IPS DF 6.9 (cell line): Measurements from ENCODE around the gene RPS6KA2.

Experiments
- DNase-seq: peaks from one replicate; pipeline ENCODE4 v3.0.0-alpha.2; 2013; ENCODE audit warnings: low read depth, low spot score
- H3K27ac ChIP-seq: one replicate; pipeline ENCODE4 v1.5.1; 2013; ENCODE audit warnings: low read length, control low read depth
- H3K27me3 ChIP-seq: 2 replicates; pipeline ENCODE4 v1.6.1; 2013; ENCODE audit warnings: mild to moderate bottlenecking, low read length; ENCODE audit not compliant: control insufficient read depth, insufficient read depth
- H3K36me3 ChIP-seq: 2 replicates; pipeline ENCODE4 v1.6.1; 2013; ENCODE audit warnings: low read length; ENCODE audit not compliant: control insufficient read depth, insufficient read depth
- H3K4me1 ChIP-seq: 2 replicates; pipeline ENCODE4 v1.6.1; 2013; ENCODE audit warnings: low read length; ENCODE audit not compliant: control insufficient read depth, insufficient read depth
- H3K4me3 ChIP-seq: 2 replicates; pipeline ENCODE4 v1.5.1; 2013; ENCODE audit warnings: mild to moderate bottlenecking, low read length
- H3K9me3 ChIP-seq: 2 replicates; pipeline ENCODE4 v1.6.1; 2013; ENCODE audit warnings: low read length, inconsistent platforms; ENCODE audit not compliant: control insufficient read depth, insufficient read depth
- WGBS: extraction: QIAGEN DNeasy Blood & Tissue Kit; methylation state at CpG from one replicate; pipeline ENCODE4 v1.1.7; 2013; ENCODE audit warnings: mixed read lengths, missing lambda C conversion rate; ENCODE audit not compliant: insufficient read length, insufficient coverage; 5-methylcytosine and 5-hydroxymethylcytosine counted together

Gene RPS6KA2

DNA sequence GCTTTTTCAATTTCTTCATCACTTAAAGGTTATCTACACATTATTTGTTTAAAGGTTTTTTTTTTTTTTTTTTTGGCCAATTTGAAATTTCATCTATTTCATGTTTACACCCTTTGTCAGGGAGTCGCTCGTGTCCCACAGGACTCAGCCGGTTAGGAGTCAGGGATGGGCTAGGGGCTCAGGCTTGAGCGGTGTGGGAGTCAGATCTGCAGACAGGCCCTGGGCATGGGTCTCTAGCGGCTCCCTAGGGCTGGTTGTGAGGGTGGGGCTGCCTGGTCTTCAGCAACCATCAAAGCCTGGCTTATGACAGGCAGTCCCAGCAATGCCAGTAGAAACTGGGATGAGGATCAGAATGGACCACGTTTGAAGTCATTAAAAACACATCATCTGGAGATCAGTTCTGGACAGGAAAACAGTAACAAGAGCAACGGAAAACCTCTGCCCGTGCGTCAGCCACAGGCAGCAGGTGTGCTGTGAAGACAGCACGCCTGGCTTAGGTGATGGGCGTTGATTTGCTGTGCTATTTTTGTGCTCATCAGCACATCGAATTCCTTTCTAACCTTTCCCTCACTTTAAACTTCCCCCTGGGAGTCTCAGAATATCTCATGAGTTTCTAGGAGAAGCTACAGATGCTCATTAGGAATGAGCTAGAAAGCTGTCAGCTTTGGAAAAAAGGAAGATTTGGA is 153.0 kb downstream of the RPS6KA2 start:
- no CpG with 5 or more reads among the region's 12 CpGs for WGBS

DNA sequence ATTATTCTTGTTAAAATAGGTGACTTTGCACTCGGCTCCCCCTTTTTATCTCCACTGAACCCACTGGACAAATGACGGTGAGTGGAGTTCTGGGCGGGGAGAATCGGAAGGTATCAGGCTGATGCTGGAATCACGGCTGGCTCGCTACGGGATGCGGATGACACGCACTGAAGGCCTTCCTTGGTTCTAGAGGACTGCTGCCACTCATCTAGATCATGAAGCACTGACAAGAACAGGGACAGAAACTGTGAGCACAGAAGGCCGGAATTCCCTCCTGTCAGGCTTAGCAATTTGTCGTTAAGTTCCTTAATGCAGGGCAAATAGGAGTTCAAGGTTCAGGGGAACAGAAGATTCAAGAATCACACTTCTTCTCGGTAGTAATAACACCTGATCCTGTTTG is 154.4 kb downstream of the RPS6KA2 start:
- WGBS = no CpG with 5 or more reads among the region's 12 CpGs

More for the DNA sequence above, 153.0 kb downstream of the RPS6KA2 start:
- Histone ChIP-seq H3K27ac (no peak overlapping the region), H3K36me3 (no peaks in the 10 kb centered on the region), H3K4me3 (no peak overlapping the region), H3K27me3 (no peaks in the 10 kb centered on the region), H3K4me1 (no peaks in the 10 kb centered on the region), H3K9me3 (no peaks in the 10 kb centered on the region)
- no peak for DNase-seq

DNA sequence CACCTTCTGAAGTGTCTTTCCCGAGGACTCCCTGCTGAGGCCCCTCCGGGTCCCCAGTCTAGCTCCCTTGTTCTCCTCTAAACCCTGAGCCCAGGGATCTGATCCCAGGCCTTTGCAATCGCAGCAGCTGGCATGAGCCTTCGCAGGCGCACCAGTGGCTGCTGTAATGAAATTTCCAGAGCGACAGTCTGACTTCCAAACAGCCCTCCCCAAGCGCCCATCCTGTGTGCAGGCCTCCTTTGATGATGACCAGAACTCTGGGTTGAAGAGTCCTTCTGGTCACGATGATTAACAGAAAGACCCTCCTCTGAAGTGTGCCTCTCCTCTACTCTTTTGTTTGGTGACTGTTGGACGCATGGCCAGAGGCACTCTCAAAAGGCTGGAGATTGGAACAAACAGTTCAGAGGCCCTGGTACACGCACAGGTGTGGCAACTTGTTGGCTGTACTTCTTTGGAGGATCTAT is 155.2 kb downstream of the RPS6KA2 start:
- WGBS = no CpG with 5 or more reads among the region's 10 CpGs
- Histone ChIP-seq H3K4me1 (no peaks in the 10 kb centered on the region), H3K27me3 (no peaks in the 10 kb centered on the region), H3K36me3 (no peaks in the 10 kb centered on the region), H3K27ac (no peak overlapping the region), H3K4me3 (no peak overlapping the region), H3K9me3 (no peaks in the 10 kb centered on the region)
- DNase-seq = no peak

More for the DNA sequence above, 154.4 kb downstream of the RPS6KA2 start:
- no peak for DNase-seq
- Histone ChIP-seq H3K4me1 (no peaks in the 10 kb centered on the region), H3K27ac (no peak overlapping the region), H3K36me3 (no peaks in the 10 kb centered on the region), H3K9me3 (no peaks in the 10 kb centered on the region), H3K4me3 (no peak overlapping the region), H3K27me3 (no peaks in the 10 kb centered on the region)

DNA sequence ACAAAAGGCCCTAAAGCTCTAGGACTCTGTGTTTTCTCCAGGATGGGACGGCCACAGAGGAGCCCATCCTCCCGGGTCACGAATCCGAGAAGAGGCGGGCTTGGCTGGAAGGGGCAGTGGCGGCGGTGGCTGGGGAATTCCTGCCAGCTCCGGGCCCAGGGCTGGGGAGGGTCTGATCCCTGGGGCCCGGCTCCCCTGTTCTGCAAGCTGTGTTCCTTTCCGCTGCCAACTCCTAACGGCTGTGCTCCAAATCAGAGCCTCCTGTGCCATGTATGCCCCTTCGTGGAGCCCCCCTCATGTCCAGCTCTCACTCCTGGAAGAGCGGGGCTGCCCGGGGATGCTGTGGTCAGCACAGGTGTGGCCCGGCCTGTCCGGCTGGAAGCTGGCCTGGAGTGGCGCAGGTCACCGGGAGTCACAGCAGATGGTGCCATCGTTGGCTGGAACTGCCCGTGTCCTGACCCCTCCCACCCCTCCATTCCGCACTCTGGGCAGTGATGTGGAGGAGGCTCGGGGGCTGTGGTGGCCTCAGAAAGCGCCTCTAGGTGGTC is 156.1 kb downstream of the RPS6KA2 start:
- H3K4me1 ChIP-seq = no peaks in the 10 kb centered on the region
- H3K36me3 ChIP-seq = no peaks in the 10 kb centered on the region
- H3K27ac ChIP-seq = no peak overlapping the region
- WGBS = no CpG with 5 or more reads among the region's 23 CpGs
- no peak overlapping the region for H3K4me3 ChIP-seq
- no peaks in the 10 kb centered on the region for H3K27me3 ChIP-seq
- no peak for DNase-seq
- H3K9me3 ChIP-seq = no peaks in the 10 kb centered on the region

DNA sequence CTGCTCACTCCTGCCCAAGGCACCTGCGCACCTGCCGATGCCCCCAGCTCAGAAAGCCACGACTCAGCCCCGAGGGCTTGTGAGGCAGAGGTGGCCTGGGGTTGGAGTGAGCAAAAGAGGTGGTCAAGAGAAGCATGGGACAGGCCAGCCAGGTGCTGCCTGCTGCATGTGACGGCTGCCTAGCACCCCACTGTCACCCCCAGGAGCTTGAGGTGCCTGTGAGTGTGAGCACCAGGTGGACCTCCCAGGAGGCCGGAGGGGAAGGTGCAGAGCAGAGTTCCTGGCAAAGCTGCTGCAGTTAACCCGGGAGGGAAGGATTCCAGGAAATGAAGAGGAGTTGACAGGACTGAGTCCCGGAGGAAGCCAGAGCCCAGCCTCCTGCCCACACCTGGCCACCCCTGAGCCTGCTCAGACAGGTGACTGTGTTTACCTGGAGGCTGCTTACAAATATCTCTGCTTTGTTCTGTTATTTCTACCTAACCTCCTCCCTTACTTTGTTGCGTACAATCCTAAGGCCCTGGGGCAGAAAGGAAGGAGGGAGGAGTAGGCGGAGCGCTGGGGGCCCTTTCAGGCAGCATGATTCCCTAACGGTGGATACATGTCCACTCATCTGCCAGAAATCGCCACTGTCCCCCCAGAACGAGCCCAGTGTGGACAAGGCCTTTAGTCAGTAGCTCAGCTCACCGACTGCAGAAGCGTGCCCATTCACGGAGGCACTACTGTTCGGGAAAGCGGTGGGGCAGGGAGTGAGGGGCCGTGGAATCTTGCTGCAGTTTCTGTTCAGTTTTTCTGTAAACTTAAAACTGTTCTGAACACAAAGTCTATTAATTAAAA is 156.8 kb downstream of the RPS6KA2 start:
- WGBS = no CpG with 5 or more reads among the region's 20 CpGs
- H3K4me1 ChIP-seq = no peaks in the 10 kb centered on the region
- no peak overlapping the region for H3K4me3 ChIP-seq
- no peaks in the 10 kb centered on the region for H3K36me3 ChIP-seq
- DNase-seq = no peak
- no peak overlapping the region for H3K27ac ChIP-seq
- no peaks in the 10 kb centered on the region for H3K27me3 ChIP-seq
- H3K9me3 ChIP-seq = no peaks in the 10 kb centered on the region

DNA sequence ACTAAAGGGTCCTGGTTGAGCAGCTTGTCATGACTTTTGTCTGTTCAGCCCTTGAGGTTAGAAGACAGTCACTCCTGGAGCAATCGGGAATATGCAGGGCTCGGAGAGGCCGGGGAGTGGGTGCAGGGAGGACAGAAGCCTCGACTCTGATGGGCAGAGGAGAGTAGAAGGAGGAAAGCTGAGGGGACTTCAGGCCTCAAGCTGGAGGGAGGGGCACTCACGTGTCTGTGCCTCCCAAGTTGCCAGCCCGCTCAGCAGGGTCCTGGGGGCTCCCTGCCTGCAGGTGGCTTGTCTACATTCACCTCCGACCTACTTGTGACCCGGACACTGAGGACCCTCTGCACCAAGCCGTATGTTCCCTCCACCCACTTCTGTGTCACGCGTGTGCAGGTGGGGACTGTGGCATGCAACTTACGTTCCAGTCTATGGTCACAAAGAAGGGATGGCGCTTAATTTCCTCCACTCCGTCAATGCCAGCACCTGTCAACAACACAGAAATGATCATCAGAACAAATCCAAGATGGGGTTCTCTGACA is 157.6 kb downstream of the RPS6KA2 start:
- Histone ChIP-seq H3K27me3 (no peaks in the 10 kb centered on the region), H3K4me1 (no peaks in the 10 kb centered on the region), H3K9me3 (no peaks in the 10 kb centered on the region), H3K4me3 (no peak overlapping the region), H3K27ac (no peak overlapping the region), H3K36me3 (no peaks in the 10 kb centered on the region)
- DNase-seq = no peak
- no CpG with 5 or more reads among the region's 14 CpGs for WGBS

DNA sequence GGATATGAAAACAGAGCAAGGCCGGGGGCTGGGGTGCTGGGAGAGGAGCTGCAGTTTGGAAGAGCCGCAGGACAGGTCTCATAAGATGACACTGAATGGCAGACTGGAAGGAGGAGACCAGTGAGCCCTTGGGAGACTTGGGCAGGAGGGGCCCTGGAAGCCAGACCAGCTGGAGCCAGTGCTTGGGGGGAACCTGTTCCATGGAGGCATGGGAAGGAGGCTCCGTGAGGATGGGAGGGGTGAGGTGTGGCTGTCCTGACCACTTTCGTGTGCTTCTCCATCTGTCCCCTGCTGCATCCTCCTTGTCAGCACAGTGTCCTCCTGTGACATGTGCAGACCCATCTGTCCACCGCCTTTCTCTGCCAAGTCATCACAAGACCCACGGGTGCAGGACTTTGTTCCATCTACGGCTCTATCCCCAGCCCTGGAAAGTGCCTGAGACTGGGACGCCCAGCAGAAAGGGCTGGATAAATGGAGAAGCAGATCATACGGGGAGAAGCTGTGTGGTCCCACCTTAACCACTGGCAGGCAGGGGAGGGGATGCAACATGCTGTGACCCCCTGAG is 159.5 kb downstream of the RPS6KA2 start:
- Histone ChIP-seq H3K27me3 (no peaks in the 10 kb centered on the region), H3K27ac (no peak overlapping the region), H3K36me3 (no peaks in the 10 kb centered on the region), H3K4me3 (no peak overlapping the region), H3K9me3 (no peaks in the 10 kb centered on the region), H3K4me1 (no peaks in the 10 kb centered on the region)
- no peak for DNase-seq
- no CpG with 5 or more reads among the region's 9 CpGs for WGBS

DNA sequence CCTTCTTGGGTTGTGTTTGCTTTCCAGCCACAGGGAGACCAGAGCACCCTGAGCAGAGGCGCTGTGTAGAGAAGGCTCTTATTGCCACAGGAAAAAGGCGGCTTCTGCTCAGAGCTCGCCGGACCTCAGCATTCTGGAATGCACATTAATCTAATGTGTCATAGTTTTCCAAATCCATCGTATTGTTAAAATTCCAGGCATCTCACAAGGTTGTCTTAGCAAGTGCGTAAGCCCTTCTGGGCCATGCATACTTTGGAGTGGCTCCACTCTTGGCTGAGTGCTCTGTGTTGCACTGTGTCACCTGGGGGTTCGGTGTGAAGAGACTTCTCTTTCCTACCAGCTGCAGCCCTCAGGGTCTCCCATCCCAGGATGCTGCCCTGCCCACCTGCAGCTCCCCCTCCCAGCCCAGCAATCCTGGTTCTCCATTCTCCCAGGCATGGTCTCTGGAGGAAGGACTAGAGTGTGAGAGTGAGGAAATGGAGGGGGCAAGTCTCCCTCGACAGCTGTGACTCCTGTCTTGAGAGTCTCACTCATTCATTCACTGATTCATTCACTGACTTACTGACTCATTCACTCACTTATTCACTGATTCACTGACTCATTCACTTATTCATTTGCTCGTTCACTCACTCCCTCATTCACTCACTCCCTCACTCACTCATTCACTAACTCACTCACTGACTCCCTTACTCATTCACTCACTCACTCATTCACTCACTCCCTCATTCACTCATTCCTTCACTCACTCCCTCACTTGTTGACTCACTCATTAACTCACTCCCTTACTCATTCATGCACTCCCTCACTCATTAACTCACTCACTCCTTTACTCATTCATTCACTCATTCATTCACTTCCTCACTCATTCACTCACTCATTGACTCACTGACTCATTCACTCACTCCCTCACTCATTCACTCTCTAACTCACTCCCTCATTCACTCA is 160.6 kb downstream of the RPS6KA2 start:
- H3K4me1 ChIP-seq = no peaks in the 10 kb centered on the region
- no peak for DNase-seq

DNA sequence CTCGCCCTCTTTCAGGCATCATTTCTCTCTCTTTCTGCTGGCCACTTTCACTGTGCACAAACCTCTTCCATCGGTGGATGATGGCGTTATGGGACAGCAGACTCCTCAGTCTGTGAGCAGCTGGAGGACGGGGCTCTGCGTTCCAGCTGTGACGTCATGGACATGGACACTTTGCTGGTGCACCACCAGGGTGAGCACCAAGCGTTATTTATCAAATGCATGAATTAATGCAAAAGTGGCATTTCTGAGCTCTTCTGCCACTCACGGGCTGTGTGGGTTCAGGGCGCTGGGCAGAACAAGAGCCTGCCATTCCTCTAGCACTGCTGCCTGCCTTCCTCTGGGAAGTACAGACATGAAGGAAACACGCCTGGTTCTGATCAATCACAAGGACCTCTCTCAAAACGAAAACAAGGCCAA is 161.4 kb downstream of the RPS6KA2 start:
- WGBS = no CpG with 5 or more reads among the region's 11 CpGs
- no peaks in the 10 kb centered on the region for H3K9me3 ChIP-seq
- H3K4me3 ChIP-seq = no peak overlapping the region
- no peak overlapping the region for H3K27ac ChIP-seq
- H3K27me3 ChIP-seq = no peaks in the 10 kb centered on the region
- no peak for DNase-seq
- H3K4me1 ChIP-seq = no peaks in the 10 kb centered on the region
- no peaks in the 10 kb centered on the region for H3K36me3 ChIP-seq

More for the DNA sequence above, 160.6 kb downstream of the RPS6KA2 start:
- no peaks in the 10 kb centered on the region for H3K27me3 ChIP-seq
- WGBS = no CpG with 5 or more reads among the region's 9 CpGs
- H3K36me3 ChIP-seq = no peaks in the 10 kb centered on the region
- no peak overlapping the region for H3K4me3 ChIP-seq
- H3K9me3 ChIP-seq = no peaks in the 10 kb centered on the region
- H3K27ac ChIP-seq = no peak overlapping the region
